T-helper 1 cell treated with Interleukin-12 subunit alpha and Interleukin-12 subunit beta and Interleukin-4 antibody, amounts not matched to agents 30 ng/mL and 1 ng/mL, for 36 hours (primary cell): ENCODE results near the gene ST14. TPM values are rescaled to one million over a fixed set of nuclear protein-coding genes. Genes with fewer than 3 reads are reported as not detected.
"Not testable (repeated sequence)": the region's sequence is repeated elsewhere in the genome, so short reads cannot be mapped to it uniquely, and the experiment has no call there.

ENCODE experiments used
- intact Hi-C: fragments of 100-400 bp; cut with micrococcal nuclease; formaldehyde crosslinking; loops from one replicate; pipeline ENCODE4 v1.15.1; 2024
- total RNA-seq: library from RNA; stranded (reverse); gene quantifications from 2 replicates; pipeline ENCODE4 v1.2.3, GENCODE V29; 2022

Gene ST14
- total RNA-seq, 1 donor from 2014 or later: not detected

GRCh38 chr11:130223291-130223971, 63.8 kb downstream of the ST14 start:
- intact Hi-C loops: no loop called here

- intact Hi-C loops: no loop called here
Measured at GRCh38 chr11:130227373-130227772, 67.8 kb downstream of the ST14 start.

GRCh38 chr11:130233486-130233885, 73.9 kb downstream of the ST14 start:
- intact Hi-C loops: not testable (repeated sequence)

- intact Hi-C loops: not testable (repeated sequence)
Measured at GRCh38 chr11:130233888-130234287, 74.3 kb downstream of the ST14 start.

- intact Hi-C loops: no loop called here
Measured at GRCh38 chr11:130234315-130234714, 74.7 kb downstream of the ST14 start.

GRCh38 chr11:130237282-130238006, 77.9 kb downstream of the ST14 start:
- intact Hi-C loops: no loop called here

GRCh38 chr11:130241713-130242112, 82.1 kb downstream of the ST14 start:
- intact Hi-C loops: loop anchor here (5.0 kb wide), 1 partner anchor 239 kb away; the partner anchor contains the start of gene PRDM10

- intact Hi-C loops: loop anchor here (1.0 to 5.0 kb wide), 3 partner anchors 31 to 242 kb away; partner anchors contain the start of gene PRDM10
Measured at GRCh38 chr11:130243816-130244215, 84.2 kb downstream of the ST14 start.

- intact Hi-C loops: loop anchor here (5.0 kb wide), 1 partner anchor 243 kb away; the partner anchor contains the start of gene PRDM10
Measured at GRCh38 chr11:130244848-130245247, 85.3 kb downstream of the ST14 start.

GRCh38 chr11:130245375-130245774, 85.8 kb downstream of the ST14 start:
- intact Hi-C loops: not testable (repeated sequence)

GRCh38 chr11:130246270-130246669, 86.7 kb downstream of the ST14 start:
- intact Hi-C loops: no loop called here

- intact Hi-C loops: no loop called here
Measured at GRCh38 chr11:130246738-130247137, 87.2 kb downstream of the ST14 start.

- intact Hi-C loops: no loop called here
Measured at GRCh38 chr11:130247319-130247718, 87.7 kb downstream of the ST14 start.

GRCh38 chr11:130249371-130249770, 89.8 kb downstream of the ST14 start:
- intact Hi-C loops: no loop called here

- intact Hi-C loops: not testable (repeated sequence)
Measured at GRCh38 chr11:130249929-130250328, 90.3 kb downstream of the ST14 start.

- intact Hi-C loops: not testable (repeated sequence)
Measured at GRCh38 chr11:130251763-130252162, 92.2 kb downstream of the ST14 start.

Other genes starting within 250 kb of the ST14 start
- gene PRDM10, start 156.9 kb upstream of the ST14 start, total RNA-seq: 12.8 and 13.4 TPM in 2 replicates
- gene APLP2, start 89.9 kb upstream of the ST14 start, total RNA-seq: 29.1 and 29.7 TPM in 2 replicates
- 48.0 and 48.3 TPM in 2 replicates for gene ZBTB44, start 155.1 kb downstream of the ST14 start, total RNA-seq